DOHH2 (cell line): ENCODE measurements around the gene ZNF462.

Experiments
- EZH2phosphoT487 ChIP-seq: fragments of 200-600 bp; sonication (generic); IDR thresholded peaks from 2 replicates; pipeline ENCODE4 v1.6.1; 2017; ENCODE audit warnings: borderline replicate concordance, mild to moderate bottlenecking, antibody characterized with exemption, low read length, moderate library complexity, mixed read lengths
- TF ChIP-seq, protein P1 (sequence below): fragments of 200-600 bp; sonication (generic); IDR thresholded peaks from one replicate; pipeline ENCODE4 v1.5.1; 2014; ENCODE audit warnings: antibody characterized with exemption, mild to moderate bottlenecking, low read depth, low read length; ENCODE audit not compliant: poor library complexity, severe bottlenecking

GRCh38 chr9:106872641-106873040, 9.7 kb downstream of the ZNF462 start:
- TF ChIP-seq, protein P1, sequence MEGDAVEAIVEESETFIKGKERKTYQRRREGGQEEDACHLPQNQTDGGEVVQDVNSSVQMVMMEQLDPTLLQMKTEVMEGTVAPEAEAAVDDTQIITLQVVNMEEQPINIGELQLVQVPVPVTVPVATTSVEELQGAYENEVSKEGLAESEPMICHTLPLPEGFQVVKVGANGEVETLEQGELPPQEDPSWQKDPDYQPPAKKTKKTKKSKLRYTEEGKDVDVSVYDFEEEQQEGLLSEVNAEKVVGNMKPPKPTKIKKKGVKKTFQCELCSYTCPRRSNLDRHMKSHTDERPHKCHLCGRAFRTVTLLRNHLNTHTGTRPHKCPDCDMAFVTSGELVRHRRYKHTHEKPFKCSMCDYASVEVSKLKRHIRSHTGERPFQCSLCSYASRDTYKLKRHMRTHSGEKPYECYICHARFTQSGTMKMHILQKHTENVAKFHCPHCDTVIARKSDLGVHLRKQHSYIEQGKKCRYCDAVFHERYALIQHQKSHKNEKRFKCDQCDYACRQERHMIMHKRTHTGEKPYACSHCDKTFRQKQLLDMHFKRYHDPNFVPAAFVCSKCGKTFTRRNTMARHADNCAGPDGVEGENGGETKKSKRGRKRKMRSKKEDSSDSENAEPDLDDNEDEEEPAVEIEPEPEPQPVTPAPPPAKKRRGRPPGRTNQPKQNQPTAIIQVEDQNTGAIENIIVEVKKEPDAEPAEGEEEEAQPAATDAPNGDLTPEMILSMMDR = no peak
- TF ChIP-seq EZH2phosphoT487 = no peak
